WERI-Rb-1 (cell line): ENCODE results near the gene STXBP6.

Experiments used
- DNase-seq: peaks from one replicate; pipeline ENCODE4 v3.0.0-alpha.2; 2020
- H3K27ac ChIP-seq: fragments of 250-450 bp; sonication (Bioruptor Pico); 2 replicates; pipeline ENCODE4 v1.5.1; 2020; ENCODE audit warnings: mild to moderate bottlenecking, moderate library complexity
- H3K27me3 ChIP-seq: fragments of 250-450 bp; sonication (Bioruptor Pico); 2 replicates; pipeline ENCODE4 v1.5.1; 2021; ENCODE audit warnings: mild to moderate bottlenecking, low read depth, moderate library complexity; ENCODE audit not compliant: insufficient read depth, severe bottlenecking
- H3K36me3 ChIP-seq: fragments of 250-450 bp; sonication (Bioruptor Pico); 2 replicates; pipeline ENCODE4 v1.5.1; 2020; ENCODE audit warnings: mild to moderate bottlenecking, moderate library complexity
- H3K4me3 ChIP-seq: 2 replicates; pipeline ENCODE4 v1.5.1; 2011; ENCODE audit warnings: low read depth, mild to moderate bottlenecking, control low read depth, low read length
- H3K9me3 ChIP-seq: fragments of 250-450 bp; sonication (Bioruptor Pico); 2 replicates; pipeline ENCODE4 v1.5.1; 2021; ENCODE audit warnings: mild to moderate bottlenecking, moderate library complexity; ENCODE audit not compliant: severe bottlenecking
- CTCF ChIP-seq: IDR thresholded peaks from 2 replicates; pipeline ENCODE4 v1.5.1; 2011; ENCODE audit warnings: low read depth, mild to moderate bottlenecking, control low read depth, inconsistent platforms, low read length

The STXBP6 gene

GRCh38 chr14:25090716-25091454 lies 40.9 kb upstream of the STXBP6 start:
- Histone ChIP-seq H3K4me3 (no peak overlapping the region), H3K27me3 (peaks cover 29% of the 10 kb centered on the region), H3K27ac (no peak overlapping the region), H3K36me3 (no peaks in the 10 kb centered on the region), H3K9me3 (no peaks in the 10 kb centered on the region)
- no peak for TF ChIP-seq CTCF
- DNase-seq, result no peak

- Histone ChIP-seq H3K9me3 (no peaks in the 10 kb centered on the region), H3K36me3 (no peaks in the 10 kb centered on the region), H3K4me3 (no peak overlapping the region), H3K27ac (no peak overlapping the region), H3K27me3 (peaks cover 29% of the 10 kb centered on the region)
- no peak for TF ChIP-seq CTCF
- no peak for DNase-seq
Observed at GRCh38 chr14:25090256-25090655, 40.3 kb upstream of the STXBP6 start.

GRCh38 chr14:25089496-25089895 lies 39.5 kb upstream of the STXBP6 start:
- Histone ChIP-seq H3K36me3 (no peaks in the 10 kb centered on the region), H3K27me3 (peaks cover 25% of the 10 kb centered on the region), H3K9me3 (no peaks in the 10 kb centered on the region), H3K27ac (no peak overlapping the region), H3K4me3 (no peak overlapping the region)
- DNase-seq, result no peak
- no peak for TF ChIP-seq CTCF

GRCh38 chr14:25086821-25087396 lies 37.0 kb upstream of the STXBP6 start:
- no peak for TF ChIP-seq CTCF
- peaks cover 12% of the 10 kb centered on the region for H3K27me3 ChIP-seq
- no peaks in the 10 kb centered on the region for H3K9me3 ChIP-seq
- DNase-seq, result no peak
- no peak overlapping the region for H3K4me3 ChIP-seq
- no peaks in the 10 kb centered on the region for H3K36me3 ChIP-seq
- H3K27ac ChIP-seq, result no peak overlapping the region

GRCh38 chr14:25086081-25086480 lies 36.1 kb upstream of the STXBP6 start:
- H3K9me3 ChIP-seq, result no peaks in the 10 kb centered on the region
- H3K27me3 ChIP-seq, result peaks cover 10% of the 10 kb centered on the region
- H3K36me3 ChIP-seq, result no peaks in the 10 kb centered on the region
- no peak overlapping the region for H3K4me3 ChIP-seq
- DNase-seq, result no peak
- H3K27ac ChIP-seq, result no peak overlapping the region
- TF ChIP-seq CTCF, result no peak

- H3K36me3 ChIP-seq, result no peaks in the 10 kb centered on the region
- no peaks in the 10 kb centered on the region for H3K9me3 ChIP-seq
- H3K27ac ChIP-seq, result no peak overlapping the region
- H3K27me3 ChIP-seq, result peaks cover 21% of the 10 kb centered on the region
- no peak for DNase-seq
- H3K4me3 ChIP-seq, result no peak overlapping the region
- TF ChIP-seq CTCF, result no peak
Observed at GRCh38 chr14:25080682-25081081, 30.7 kb upstream of the STXBP6 start.
